ENCODE results near the gene SLIT3. TPM values are rescaled to one million over a fixed set of nuclear protein-coding genes. Genes with fewer than 3 reads are reported as not detected.

Gene SLIT3
- total RNA-seq, 1 donor from 2014 or later, result 0.75 TPM

DNA sequence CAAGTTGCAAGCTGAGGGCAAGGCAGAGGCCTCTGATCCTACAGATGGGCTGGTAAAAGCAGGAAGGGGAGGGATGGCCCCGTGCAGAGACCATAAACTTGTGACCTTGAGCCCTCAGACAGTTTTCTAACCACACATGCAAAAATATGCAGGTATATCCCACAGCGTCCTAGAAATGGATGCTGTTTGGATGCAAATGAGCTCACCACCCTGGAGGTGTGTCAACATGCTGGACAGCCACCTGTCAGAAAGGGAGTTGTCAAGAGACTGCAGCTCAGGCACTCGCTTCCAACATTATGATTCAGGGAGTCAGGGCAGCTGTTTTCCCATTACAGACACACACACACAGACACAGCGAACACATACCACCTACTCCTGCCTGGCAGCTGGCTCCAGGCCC is 624.4 kb downstream of the SLIT3 start:
- no peak for DNase-seq
- no peak overlapping the region for H3K4me3 Mint-ChIP-seq
- H3K4me1 Mint-ChIP-seq, result peaks cover 2% of the 10 kb centered on the region
- no peaks in the 10 kb centered on the region for H3K27me3 Mint-ChIP-seq
- no peaks in the 10 kb centered on the region for H3K36me3 Mint-ChIP-seq (ENCODE audit: low read depth)
- intact Hi-C loops (cut with micrococcal nuclease), result no loop called here
- H3K27ac Mint-ChIP-seq, result no peak overlapping the region
- no peaks in the 10 kb centered on the region for H3K9me3 Mint-ChIP-seq

DNA sequence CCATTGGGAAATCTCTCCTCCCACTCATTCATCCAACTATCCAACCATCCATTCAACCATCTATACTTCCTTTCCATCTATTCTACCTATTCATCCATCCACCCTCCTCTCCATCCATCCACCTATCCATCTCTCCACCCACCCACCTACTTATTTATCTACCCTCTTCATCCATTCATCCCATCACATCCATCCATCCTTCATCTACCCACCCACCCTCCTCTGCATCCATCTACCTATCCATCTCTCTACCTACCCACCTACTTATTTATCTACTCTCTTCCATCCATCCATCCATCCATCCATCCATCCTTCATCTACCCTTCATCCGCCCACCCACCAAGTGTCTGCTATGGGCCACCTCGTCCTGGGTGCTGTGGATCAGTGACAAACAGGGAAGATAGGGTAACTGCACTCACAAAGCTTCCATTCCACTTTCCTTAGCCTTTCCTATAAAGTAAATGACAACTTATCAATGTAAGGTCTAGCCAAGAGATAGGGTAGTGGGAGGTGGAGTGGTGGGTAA is 625.0 kb downstream of the SLIT3 start:
- no peak for DNase-seq
- Mint-ChIP-seq H3K27ac (no peak overlapping the region), H3K9me3 (no peaks in the 10 kb centered on the region), H3K36me3 (ENCODE audit: low read depth) (no peaks in the 10 kb centered on the region), H3K27me3 (no peaks in the 10 kb centered on the region), H3K4me3 (no peak overlapping the region), H3K4me1 (no peaks in the 10 kb centered on the region)
- intact Hi-C loops (cut with micrococcal nuclease), result no loop called here

- no peaks in the 10 kb centered on the region for H3K4me1 Mint-ChIP-seq
- H3K9me3 Mint-ChIP-seq, result no peaks in the 10 kb centered on the region
- no peak overlapping the region for H3K27ac Mint-ChIP-seq
- no peak overlapping the region for H3K4me3 Mint-ChIP-seq
- intact Hi-C loops (cut with micrococcal nuclease), result no loop called here
- no peaks in the 10 kb centered on the region for H3K27me3 Mint-ChIP-seq
- no peaks in the 10 kb centered on the region for H3K36me3 Mint-ChIP-seq (ENCODE audit: low read depth)
- no peak for DNase-seq
Observed at GRCh38 chr5:168674893-168675482, 626.0 kb downstream of the SLIT3 start.

- Mint-ChIP-seq H3K9me3 (no peaks in the 10 kb centered on the region), H3K36me3 (ENCODE audit: low read depth) (no peaks in the 10 kb centered on the region), H3K27ac (no peak overlapping the region), H3K27me3 (no peaks in the 10 kb centered on the region), H3K4me3 (no peak overlapping the region), H3K4me1 (no peaks in the 10 kb centered on the region)
- intact Hi-C loops (cut with micrococcal nuclease), result no loop called here
- no peak for DNase-seq
Observed at GRCh38 chr5:168672888-168673287, 628.1 kb downstream of the SLIT3 start.

GRCh38 chr5:168672016-168672415 is 628.9 kb downstream of the SLIT3 start:
- H3K27me3 Mint-ChIP-seq, result no peaks in the 10 kb centered on the region
- DNase-seq, result no peak
- H3K9me3 Mint-ChIP-seq, result no peaks in the 10 kb centered on the region
- H3K4me3 Mint-ChIP-seq, result no peak overlapping the region
- intact Hi-C loops (cut with micrococcal nuclease), result no loop called here
- no peak overlapping the region for H3K27ac Mint-ChIP-seq
- H3K36me3 Mint-ChIP-seq (ENCODE audit: low read depth), result no peaks in the 10 kb centered on the region
- no peaks in the 10 kb centered on the region for H3K4me1 Mint-ChIP-seq

GRCh38 chr5:168670881-168671575 is 629.9 kb downstream of the SLIT3 start:
- H3K36me3 Mint-ChIP-seq (ENCODE audit: low read depth), result no peaks in the 10 kb centered on the region
- H3K27me3 Mint-ChIP-seq, result no peaks in the 10 kb centered on the region
- no peaks in the 10 kb centered on the region for H3K9me3 Mint-ChIP-seq
- intact Hi-C loops (cut with micrococcal nuclease), result no loop called here
- H3K27ac Mint-ChIP-seq, result no peak overlapping the region
- H3K4me3 Mint-ChIP-seq, result no peak overlapping the region
- H3K4me1 Mint-ChIP-seq, result no peaks in the 10 kb centered on the region
- no peak for DNase-seq

DNA sequence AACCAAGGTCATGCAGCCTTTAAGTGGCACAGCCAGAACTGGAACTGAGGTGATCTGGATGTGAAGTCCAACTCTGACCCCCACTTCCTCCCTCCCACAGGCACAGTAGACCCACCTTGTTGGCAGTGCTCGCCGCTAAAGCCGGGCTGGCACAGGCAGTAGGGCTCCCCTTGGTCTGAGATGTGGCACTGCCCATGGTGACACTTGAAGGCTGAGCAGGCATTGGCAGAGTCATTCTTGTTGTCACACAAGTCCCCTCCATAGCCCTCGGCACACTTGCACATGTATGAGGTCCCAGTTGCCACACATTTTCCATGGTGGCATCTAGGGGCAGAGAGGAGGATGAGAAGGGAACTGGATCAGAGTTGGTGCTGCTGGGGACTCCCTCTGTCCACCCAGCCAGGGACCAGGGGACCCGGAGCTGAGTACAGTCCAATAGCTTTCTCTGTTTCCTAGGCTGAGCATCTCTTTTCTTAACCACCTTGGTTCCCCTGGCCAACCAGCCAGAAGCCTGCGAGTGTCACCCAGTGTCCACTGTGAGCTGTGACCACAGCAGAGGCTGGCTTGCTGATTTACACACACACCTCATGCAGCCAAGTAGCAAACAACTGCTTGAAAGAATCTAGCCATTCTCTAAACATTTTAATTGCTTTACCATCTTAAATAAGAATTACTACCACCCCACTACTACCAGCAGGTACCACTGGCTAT is 631.1 kb downstream of the SLIT3 start:
- H3K27me3 Mint-ChIP-seq, result no peaks in the 10 kb centered on the region
- H3K27ac Mint-ChIP-seq, result no peak overlapping the region
- no peak for DNase-seq
- H3K4me1 Mint-ChIP-seq, result no peaks in the 10 kb centered on the region
- intact Hi-C loops (cut with micrococcal nuclease), result no loop called here
- H3K36me3 Mint-ChIP-seq (ENCODE audit: low read depth), result no peaks in the 10 kb centered on the region
- H3K4me3 Mint-ChIP-seq, result no peak overlapping the region
- no peaks in the 10 kb centered on the region for H3K9me3 Mint-ChIP-seq

DNA sequence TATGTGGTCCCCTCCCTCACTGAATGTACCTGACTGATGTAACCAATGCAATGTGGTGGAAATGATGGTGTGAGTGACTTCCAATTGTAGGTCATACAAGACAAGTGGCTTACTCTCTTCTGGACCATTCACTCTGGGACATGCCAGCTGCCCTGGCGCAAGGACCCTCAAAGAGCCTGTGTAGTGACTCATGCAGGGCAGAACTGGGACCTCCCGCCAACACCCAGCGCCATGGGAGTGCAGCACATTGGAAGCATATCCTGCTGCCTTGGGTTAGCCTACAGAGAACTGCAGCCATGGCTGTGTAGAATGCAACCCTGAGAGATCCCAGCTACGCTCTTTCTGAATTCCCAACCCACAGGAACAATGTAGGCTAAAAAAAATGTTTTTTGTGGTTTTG is 631.8 kb downstream of the SLIT3 start:
- Mint-ChIP-seq H3K27ac (no peak overlapping the region), H3K9me3 (no peaks in the 10 kb centered on the region), H3K4me1 (no peaks in the 10 kb centered on the region), H3K36me3 (ENCODE audit: low read depth) (no peaks in the 10 kb centered on the region), H3K4me3 (no peak overlapping the region), H3K27me3 (no peaks in the 10 kb centered on the region)
- intact Hi-C loops (cut with micrococcal nuclease), result no loop called here
- no peak for DNase-seq

- Mint-ChIP-seq H3K27ac (no peak overlapping the region), H3K4me3 (no peak overlapping the region), H3K4me1 (no peaks in the 10 kb centered on the region), H3K9me3 (no peaks in the 10 kb centered on the region), H3K36me3 (ENCODE audit: low read depth) (no peaks in the 10 kb centered on the region), H3K27me3 (no peaks in the 10 kb centered on the region)
- no peak for DNase-seq
- intact Hi-C loops (cut with micrococcal nuclease), result no loop called here
Observed at GRCh38 chr5:168668078-168668477, 632.9 kb downstream of the SLIT3 start.

- no peak overlapping the region for H3K27ac Mint-ChIP-seq
- no peaks in the 10 kb centered on the region for H3K4me1 Mint-ChIP-seq
- peaks cover 3% of the 10 kb centered on the region for H3K27me3 Mint-ChIP-seq
Observed at GRCh38 chr5:168667301-168667840, 633.6 kb downstream of the SLIT3 start.

GRCh38 chr5:168666356-168666755 is 634.6 kb downstream of the SLIT3 start:
- intact Hi-C loops (cut with micrococcal nuclease), result no loop called here
- H3K4me1 Mint-ChIP-seq, result no peaks in the 10 kb centered on the region
- no peaks in the 10 kb centered on the region for H3K9me3 Mint-ChIP-seq
- H3K4me3 Mint-ChIP-seq, result no peak overlapping the region
- peaks cover 3% of the 10 kb centered on the region for H3K27me3 Mint-ChIP-seq
- DNase-seq, result no peak
- no peaks in the 10 kb centered on the region for H3K36me3 Mint-ChIP-seq (ENCODE audit: low read depth)
- H3K27ac Mint-ChIP-seq, result no peak overlapping the region

More at GRCh38 chr5:168667301-168667840, 633.6 kb downstream of the SLIT3 start:
- no peaks in the 10 kb centered on the region for H3K9me3 Mint-ChIP-seq
- no peak for DNase-seq
- H3K4me3 Mint-ChIP-seq, result no peak overlapping the region
- no peaks in the 10 kb centered on the region for H3K36me3 Mint-ChIP-seq (ENCODE audit: low read depth)
- intact Hi-C loops (cut with micrococcal nuclease), result no loop called here

DNA sequence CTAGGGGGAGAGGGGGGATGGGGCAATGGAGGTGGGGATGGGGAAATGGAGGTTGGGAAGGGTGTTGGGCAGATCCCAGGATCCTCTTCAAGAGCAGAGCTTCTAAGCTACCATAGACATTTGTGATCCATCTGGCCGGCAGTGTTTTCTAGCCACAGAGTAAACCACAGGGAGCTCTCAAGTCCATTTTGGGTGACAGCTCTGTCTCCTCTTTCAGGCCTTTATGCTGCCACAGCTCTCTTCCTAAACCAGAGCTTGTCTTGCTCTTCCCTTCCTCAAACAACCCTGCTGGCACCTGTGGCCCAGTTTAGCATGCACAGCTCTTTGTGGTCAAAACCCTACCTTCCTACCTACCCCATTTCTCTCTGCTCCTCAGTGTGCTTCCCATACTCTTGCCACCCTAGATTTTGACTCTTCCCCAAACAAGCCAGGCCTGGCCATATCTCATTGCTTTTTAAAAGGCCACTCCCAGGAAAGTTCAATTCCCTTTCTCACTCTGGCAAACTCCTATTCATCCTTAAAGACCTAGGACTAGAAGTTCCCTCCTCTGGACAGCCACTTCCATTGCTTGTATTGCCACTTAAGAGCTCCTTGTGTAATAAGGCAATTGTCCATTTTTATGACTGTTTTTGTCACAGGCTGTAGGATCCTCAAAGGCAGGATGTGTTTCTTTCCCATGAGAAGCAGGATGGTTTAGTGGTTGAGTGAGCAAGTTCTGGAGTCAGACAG is 637.5 kb downstream of the SLIT3 start:
- Mint-ChIP-seq H3K27me3 (peaks cover 6% of the 10 kb centered on the region), H3K36me3 (ENCODE audit: low read depth) (no peaks in the 10 kb centered on the region), H3K4me3 (no peak overlapping the region), H3K9me3 (no peaks in the 10 kb centered on the region), H3K27ac (no peak overlapping the region), H3K4me1 (no peaks in the 10 kb centered on the region)
- intact Hi-C loops (cut with micrococcal nuclease), result no loop called here
- DNase-seq, result no peak

GRCh38 chr5:168661593-168662485 is 639.1 kb downstream of the SLIT3 start:
- intact Hi-C loops (cut with micrococcal nuclease), result no loop called here
- Mint-ChIP-seq H3K27ac (no peak overlapping the region), H3K4me3 (no peak overlapping the region), H3K4me1 (no peaks in the 10 kb centered on the region), H3K36me3 (ENCODE audit: low read depth) (no peaks in the 10 kb centered on the region), H3K9me3 (no peaks in the 10 kb centered on the region), H3K27me3 (peaks cover 6% of the 10 kb centered on the region)
- DNase-seq, result no peak

All from activated CD4-positive, alpha-beta T cell treated with anti-CD3 and anti-CD28 coated beads, Interleukin-2, amount 10 ng/mL, durations not matched to agents 24 days and 14 days (primary cell).